Parathyroid adenoma (tissue), 2 donors: ENCODE measurements around the gene CD19.

Experiments
- H2AFZ ChIP-seq: fragments of 300-600 bp; sonication (generic); one replicate; pipeline ENCODE4 v1.7.0; 2017; ENCODE audit warnings: antibody characterized with exemption, mild to moderate bottlenecking
- H3K27ac ChIP-seq: fragments of 300-600 bp; sonication (generic); one replicate; pipeline ENCODE4 v1.7.0; 2017
- H3K27me3 ChIP-seq: fragments of 300-600 bp; sonication (generic); one replicate; pipeline ENCODE4 v1.7.0; 2017; ENCODE audit warnings: low read length; ENCODE audit not compliant: control insufficient read depth, insufficient read depth
- H3K36me3 ChIP-seq: fragments of 300-600 bp; sonication (generic); one replicate; pipeline ENCODE4 v1.7.0; 2017; ENCODE audit warnings: low read length; ENCODE audit not compliant: control insufficient read depth, insufficient read depth
- H3K4me1 ChIP-seq: fragments of 300-600 bp; sonication (generic); one replicate; pipeline ENCODE4 v1.7.0; 2017; ENCODE audit warnings: control low read depth
- H3K4me2 ChIP-seq: fragments of 300-600 bp; sonication (generic); one replicate; pipeline ENCODE4 v1.7.0; 2017; ENCODE audit warnings: low read length
- H3K4me3 ChIP-seq: fragments of 300-600 bp; sonication (generic); one replicate; pipeline ENCODE4 v1.7.0; 2017; ENCODE audit warnings: low read depth, low read length
- H3K79me2 ChIP-seq: fragments of 300-600 bp; sonication (generic); one replicate; pipeline ENCODE4 v1.7.0; 2017; ENCODE audit warnings: control low read depth
- H3K9ac ChIP-seq: fragments of 300-600 bp; sonication (generic); one replicate; pipeline ENCODE4 v1.7.0; 2017; ENCODE audit warnings: mild to moderate bottlenecking
- H3K9me3 ChIP-seq: fragments of 300-600 bp; sonication (generic); one replicate; pipeline ENCODE4 v1.7.0; 2017; ENCODE audit warnings: low read length; ENCODE audit not compliant: control insufficient read depth
- CTCF ChIP-seq: fragments of 300-600 bp; sonication (generic); IDR thresholded peaks from one replicate; pipeline ENCODE4 v1.7.0; 2017; ENCODE audit warnings: antibody characterized with exemption, mild to moderate bottlenecking
- donor health status: primary hyperparathyroidism.

Gene CD19

GRCh38 chr16:28905229-28905754, 26.5 kb upstream of the CD19 start:
- Histone ChIP-seq H3K4me1 (no peaks in the 10 kb centered on the region), H3K36me3 (no peaks in the 10 kb centered on the region), H3K27ac (no peak overlapping the region), H3K4me2 (no peak overlapping the region), H3K9ac (no peak overlapping the region), H3K9me3 (no peaks in the 10 kb centered on the region), H3K79me2 (no peaks in the 10 kb centered on the region), H3K4me3 (no peak overlapping the region), H2AFZ (no peak overlapping the region), H3K27me3 (no peaks in the 10 kb centered on the region)
- TF ChIP-seq CTCF: no peak

- no peak for TF ChIP-seq CTCF
- no peaks in the 10 kb centered on the region for H3K27me3 ChIP-seq
Measured at GRCh38 chr16:28905800-28906372, 25.9 kb upstream of the CD19 start.

GRCh38 chr16:28910086-28911031, 21.4 kb upstream of the CD19 start:
- TF ChIP-seq CTCF: no peak
- Histone ChIP-seq H3K36me3 (no peaks in the 10 kb centered on the region), H2AFZ (no peak overlapping the region), H3K27me3 (no peaks in the 10 kb centered on the region), H3K27ac (no peak overlapping the region), H3K79me2 (no peaks in the 10 kb centered on the region), H3K4me2 (no peak overlapping the region), H3K9ac (no peak overlapping the region), H3K9me3 (no peaks in the 10 kb centered on the region), H3K4me3 (no peak overlapping the region), H3K4me1 (peaks cover 4% of the 10 kb centered on the region)

More at GRCh38 chr16:28905800-28906372, 25.9 kb upstream of the CD19 start:
- no peak overlapping the region for H3K4me3 ChIP-seq
- peaks cover 4% of the 10 kb centered on the region for H3K4me1 ChIP-seq
- H3K79me2 ChIP-seq: no peaks in the 10 kb centered on the region
- H2AFZ ChIP-seq: no peak overlapping the region
- H3K4me2 ChIP-seq: no peak overlapping the region
- no peaks in the 10 kb centered on the region for H3K36me3 ChIP-seq
- H3K27ac ChIP-seq: no peak overlapping the region
- no peaks in the 10 kb centered on the region for H3K9me3 ChIP-seq
- H3K9ac ChIP-seq: no peak overlapping the region

GRCh38 chr16:28912558-28912957, 19.2 kb upstream of the CD19 start:
- Histone ChIP-seq H3K4me3 (no peak overlapping the region), H3K27me3 (no peaks in the 10 kb centered on the region), H2AFZ (no peak overlapping the region), H3K9ac (no peak overlapping the region), H3K4me1 (peaks cover 4% of the 10 kb centered on the region), H3K79me2 (peaks cover 2% of the 10 kb centered on the region), H3K9me3 (no peaks in the 10 kb centered on the region), H3K27ac (no peak overlapping the region), H3K4me2 (no peak overlapping the region), H3K36me3 (no peaks in the 10 kb centered on the region)
- TF ChIP-seq CTCF: no peak
